Pancreas (tissue), 10 donors: ENCODE results near the gene INSM1. TPM values are rescaled to one million over a fixed set of nuclear protein-coding genes. Genes with fewer than 3 reads are reported as not detected.

Experiments
- ATAC-seq, 4 donors: fragments of 200-7000 bp; cut with Tn5 transposase; one replicate each; pipeline versions ENCODE4 v1.8.0 to v1.9.1; 2020; ENCODE audit warnings: mild to moderate bottlenecking in 4 of 4, moderate library complexity in 4 of 4
- DNase-seq, 6 donors: peaks; one replicate each; pipeline ENCODE4 v3.0.0-alpha.2; 2020
- FAIRE-seq: peaks from 2 replicates; lab custom pipeline; 2012; peaks lifted over from hg19 to GRCh38; lab: Jason Lieb, UNC
- H3K27ac ChIP-seq, 4 donors: fragments of 200-600 bp; sonication (generic); 1 replicate in 3 of 4; 2 replicates in 1 of 4; pipeline versions ENCODE4 v1.5.0 to v1.8.0; 2020
- H3K27me3 ChIP-seq, 4 donors: fragments of 200-600 bp; one replicate each; pipeline ENCODE4 v1.8.0; 2021
- H3K36me3 ChIP-seq, 3 donors: fragments of 200-600 bp; sonication (generic) in 1 of 3; one replicate each; pipeline versions ENCODE4 v1.5.0 to v1.8.0; 2020 to 2021
- H3K4me1 ChIP-seq, 3 donors: fragments of 200-600 bp; one replicate each; pipeline ENCODE4 v1.8.0; 2021
- H3K4me3 ChIP-seq, 4 donors: fragments of 200-600 bp; sonication (generic) in 2 of 4; one replicate each; pipeline versions ENCODE4 v1.5.0 to v1.8.0; 2020 to 2021
- H3K9me3 ChIP-seq, 4 donors: fragments of 200-600 bp; one replicate each; pipeline ENCODE4 v1.8.0; 2021
- WGBS, 2 donors: extraction: QIAGEN DNeasy Blood & Tissue Kit; methylation state at CpG; one replicate each; pipeline ENCODE4 v1.1.7; 2013; 5-methylcytosine and 5-hydroxymethylcytosine counted together
- intact Hi-C, 3 donors: fragments of 100-400 bp; cut with DNase I; formaldehyde crosslinking; loops; one replicate each; pipeline versions ENCODE4 v1.11.1 to v1.14.2; 2022
- polyA plus RNA-seq, 2 donors: library from polyadenylated mRNA; stranded (reverse); fragments of 200-250 nt; gene quantifications; one replicate each; pipeline ENCODE4 v1.2.3, GENCODE V29; 2013
- total RNA-seq, 6 donors: library from RNA; stranded (reverse); fragmentation: NEBNext Ultra II Directional in 4 of 6; extraction: Animal tissue kit (Norgen Biotek cat#: 25700) in 4 of 6; gene quantifications; one replicate each; pipeline versions ENCODE4 v1.2.1 to v1.2.4, GENCODE V29; 2021 to 2023
- TF ChIP-seq, protein P1 (sequence below), 4 donors: fragments of 200-600 bp; sonication (generic) in 3 of 4; IDR thresholded peaks; one replicate each; pipeline versions ENCODE4 v1.5.0 to v1.8.0; 2021; ENCODE audit warnings: antibody characterized with exemption in 4 of 4
- donor health status: healthy with polysubstance abuse.
- donor health status: DM: no; HTN: no; CAD: no; lungs with moderate emphysema.
- donor health status: DM: no; HTN: no; CAD: no.
- donor health status: control.
- donor health status: control.
- donor health status: Bipolar disorder and iron deficiency.
- donor health status: DM: yes; HTN: yes; CAD: no.
- donor health status: DM: no; HTN: no; CAD: no.
- donor health status: DM: no; HTN: no; CAD: no.
- donor health status: DM: yes; HTN: yes; CAD: no.

INSM1 gene
- total and polyA plus RNA-seq, 8 donors, result 1.1 to 23.7 (median 4.0) TPM

DNA sequence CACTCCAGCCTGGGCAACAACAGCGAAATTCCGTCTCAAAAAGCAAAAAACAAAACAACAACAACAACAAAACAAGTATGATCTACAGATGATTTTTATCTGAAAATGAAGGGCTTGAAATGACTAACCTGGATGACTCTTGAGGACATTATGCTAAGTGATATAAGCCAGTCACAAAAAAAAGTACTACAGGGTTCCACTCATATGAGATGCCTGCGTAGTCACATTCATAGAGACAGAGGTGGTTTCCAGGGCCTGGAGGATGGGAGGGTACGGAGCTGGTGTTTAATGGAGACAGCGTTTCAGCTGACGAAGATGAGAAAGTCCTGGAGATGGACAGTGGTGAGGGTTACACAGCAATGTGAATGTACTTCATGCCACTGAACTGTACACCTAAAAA, 8.3 kb upstream of the INSM1 start:
- Histone ChIP-seq H3K9me3 (no peaks in the 10 kb centered on the region), H3K27ac (no peak overlapping the region), H3K4me3 (no peak overlapping the region), H3K36me3 (no peaks in the 10 kb centered on the region), H3K4me1 (peaks cover 0 to 6% (median 0%) of the 10 kb centered on the region in 3 donors), H3K27me3 (peaks cover 0 to 8% (median 2%) of the 10 kb centered on the region in 4 donors)
- TF ChIP-seq, protein P1, sequence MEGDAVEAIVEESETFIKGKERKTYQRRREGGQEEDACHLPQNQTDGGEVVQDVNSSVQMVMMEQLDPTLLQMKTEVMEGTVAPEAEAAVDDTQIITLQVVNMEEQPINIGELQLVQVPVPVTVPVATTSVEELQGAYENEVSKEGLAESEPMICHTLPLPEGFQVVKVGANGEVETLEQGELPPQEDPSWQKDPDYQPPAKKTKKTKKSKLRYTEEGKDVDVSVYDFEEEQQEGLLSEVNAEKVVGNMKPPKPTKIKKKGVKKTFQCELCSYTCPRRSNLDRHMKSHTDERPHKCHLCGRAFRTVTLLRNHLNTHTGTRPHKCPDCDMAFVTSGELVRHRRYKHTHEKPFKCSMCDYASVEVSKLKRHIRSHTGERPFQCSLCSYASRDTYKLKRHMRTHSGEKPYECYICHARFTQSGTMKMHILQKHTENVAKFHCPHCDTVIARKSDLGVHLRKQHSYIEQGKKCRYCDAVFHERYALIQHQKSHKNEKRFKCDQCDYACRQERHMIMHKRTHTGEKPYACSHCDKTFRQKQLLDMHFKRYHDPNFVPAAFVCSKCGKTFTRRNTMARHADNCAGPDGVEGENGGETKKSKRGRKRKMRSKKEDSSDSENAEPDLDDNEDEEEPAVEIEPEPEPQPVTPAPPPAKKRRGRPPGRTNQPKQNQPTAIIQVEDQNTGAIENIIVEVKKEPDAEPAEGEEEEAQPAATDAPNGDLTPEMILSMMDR (IDR thresholded peaks at IDR 0.05), result no peak
- WGBS, 2 donors, result 69 to 78% methylated on average over 6 of the region's 6 CpGs
- DNase-seq (no peak), ATAC-seq (no peak), FAIRE-seq (no peak)
- intact Hi-C loops, result loop anchor here in 1 of 3 donors (10.0 kb wide), 1 partner anchor 205 kb away; no protein-coding TSS in a partner anchor

DNA sequence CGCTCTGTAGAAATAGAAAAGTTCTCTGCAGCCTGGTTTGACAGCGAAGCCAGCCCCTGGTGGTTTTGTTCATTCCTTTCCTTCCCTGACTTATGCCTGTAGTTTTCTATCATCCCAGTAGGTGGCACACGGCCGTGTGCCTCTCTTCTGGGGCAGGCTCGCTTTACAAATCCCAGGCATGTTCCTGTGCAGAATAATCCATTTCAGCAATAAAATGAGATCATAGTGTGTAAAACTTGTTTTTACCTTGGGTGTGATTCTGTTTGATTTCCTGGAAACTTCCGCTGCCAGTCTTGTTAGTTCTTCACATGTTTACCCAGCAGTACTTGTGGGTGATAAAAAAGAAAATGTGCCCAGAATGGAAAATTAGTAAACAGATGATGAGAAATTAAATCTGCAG, 7.4 kb upstream of the INSM1 start:
- DNase-seq (peak in 5 of 6 donors; percentile 24 to 59 (median 43)), FAIRE-seq (peak; percentile 91), ATAC-seq (peak; percentile 83 to 97 (median 90))
- Histone ChIP-seq H3K36me3 (no peaks in the 10 kb centered on the region), H3K9me3 (no peaks in the 10 kb centered on the region), H3K27ac (no peak overlapping the region), H3K4me3 (no peak overlapping the region), H3K4me1 (peaks cover 0 to 6% (median 0%) of the 10 kb centered on the region in 3 donors), H3K27me3 (peaks cover 0 to 17% (median 4%) of the 10 kb centered on the region in 4 donors)
- TF ChIP-seq, protein P1 (IDR thresholded peaks at IDR 0.05), result peak; percentile 52 to 69 (median 58)
- intact Hi-C loops, result loop anchor here in 1 of 3 donors (10.0 kb wide), 1 partner anchor 204 kb away; no protein-coding TSS in a partner anchor
- WGBS, 2 donors, result 1 to 4% methylated on average over 6 of the region's 6 CpGs

DNA sequence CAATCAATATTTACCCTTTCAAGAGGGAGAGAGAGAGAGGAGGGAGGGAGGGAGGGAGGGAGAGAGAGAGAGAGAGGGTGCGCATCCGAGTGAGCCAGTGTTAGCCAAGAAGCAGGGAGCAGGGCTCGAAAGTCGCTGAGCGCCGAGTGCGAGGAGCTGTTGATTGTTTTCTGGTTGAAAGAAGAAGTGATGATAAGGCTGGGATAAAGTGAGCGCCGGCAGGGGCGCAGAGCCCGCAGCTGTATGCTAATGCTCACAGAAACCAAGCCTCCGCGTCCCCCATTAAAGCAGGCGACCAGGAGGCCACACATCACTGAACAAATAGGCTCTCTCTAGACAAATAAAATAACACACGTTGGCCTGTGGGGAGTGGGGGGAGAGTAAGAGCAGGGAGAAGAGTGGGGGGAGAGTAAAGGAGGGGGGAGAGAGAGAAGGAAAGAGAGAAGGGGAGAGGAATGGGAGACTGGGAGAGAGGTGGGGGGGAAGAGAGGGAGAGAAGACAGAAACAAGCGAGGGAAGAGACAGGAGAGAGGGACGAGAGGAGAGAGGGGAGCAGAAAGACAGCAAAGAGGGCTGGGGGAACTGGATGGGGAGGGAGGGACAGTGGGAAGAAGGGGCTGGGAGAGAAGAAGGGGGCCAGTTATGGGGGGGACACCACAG, 5.0 kb upstream of the INSM1 start:
- TF ChIP-seq, protein P1 (IDR thresholded peaks at IDR 0.05), result no peak
- intact Hi-C loops, result loop anchor here in 1 of 3 donors (10.0 kb wide), 1 partner anchor 202 kb away; no protein-coding TSS in a partner anchor
- Histone ChIP-seq H3K4me3 (no peak overlapping the region), H3K4me1 (peaks cover 0 to 13% (median 0%) of the 10 kb centered on the region in 3 donors), H3K9me3 (no peaks in the 10 kb centered on the region), H3K36me3 (no peaks in the 10 kb centered on the region), H3K27ac (no peak overlapping the region), H3K27me3 (peaks cover 0 to 34% (median 7%) of the 10 kb centered on the region in 4 donors)
- ATAC-seq (peak in 2 of 4 donors; percentile 21 to 22), DNase-seq (no peak), FAIRE-seq (no peak)
- WGBS, 2 donors, result 5 to 6% methylated on average over 17 of the region's 17 CpGs

DNA sequence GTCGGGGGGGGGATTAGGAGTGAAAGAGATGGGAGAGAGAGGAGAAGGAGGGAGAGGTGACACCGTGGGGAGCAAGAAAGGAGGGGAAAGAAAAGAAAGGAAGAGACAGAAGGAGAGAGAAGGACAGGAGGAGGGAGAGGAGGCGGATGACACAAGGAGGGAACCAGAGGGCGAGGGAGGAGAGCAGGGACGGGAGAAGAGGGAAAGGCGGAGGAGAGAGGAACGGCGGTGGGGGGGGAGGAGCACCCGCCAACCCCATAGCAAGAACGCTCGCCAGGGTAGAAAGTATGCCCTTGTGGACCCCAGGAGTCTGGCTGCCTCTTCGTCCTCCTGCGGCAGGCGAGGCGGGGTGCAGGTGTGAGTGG, 4.5 kb upstream of the INSM1 start:
- TF ChIP-seq, protein P1 (IDR thresholded peaks at IDR 0.05), result no peak
- H3K27me3 ChIP-seq, result peaks cover 0 to 34% (median 7%) of the 10 kb centered on the region in 4 donors
- H3K4me3 ChIP-seq, result no peak overlapping the region
- ATAC-seq (peak in 1 of 4 donors; percentile 17), DNase-seq (no peak), FAIRE-seq (no peak)
- no peaks in the 10 kb centered on the region for H3K9me3 ChIP-seq
- H3K27ac ChIP-seq, result no peak overlapping the region
- intact Hi-C loops, result loop anchor here in 1 of 3 donors (10.0 kb wide), 1 partner anchor 201 kb away; no protein-coding TSS in a partner anchor
- H3K36me3 ChIP-seq, result no peaks in the 10 kb centered on the region
- peaks cover 0 to 13% (median 0%) of the 10 kb centered on the region in 3 donors for H3K4me1 ChIP-seq
- WGBS, 2 donors, result 3 to 7% methylated on average over 15 of the region's 15 CpGs
